Measurements from ENCODE around the gene GRM8. TPM values are rescaled to one million over a fixed set of nuclear protein-coding genes. Genes with fewer than 3 reads are reported as not detected.

Gene GRM8
- total and polyA plus RNA-seq, 7 donors: 0.08 TPM; not detected in 6

GRCh38 chr7:126401918-126402317 is 850.8 kb downstream of the GRM8 start:
- TF ChIP-seq CTCF (IDR thresholded peaks at IDR 0.05): no peak
- no peak for DNase-seq

GRCh38 chr7:126398851-126399529 is 853.8 kb downstream of the GRM8 start:
- Histone ChIP-seq H3K4me1 (no peaks in the 10 kb centered on the region), H3K36me3 (ENCODE audit: insufficient read depth in 1 of 2, low read depth in 1 of 2) (no peaks in the 10 kb centered on the region), H3K27ac (no peak overlapping the region), H3K27me3 (ENCODE audit: insufficient read depth in 3 of 3, low read length in 2 of 3) (no peaks in the 10 kb centered on the region), H3K9me3 (no peaks in the 10 kb centered on the region), H3K4me3 (no peak overlapping the region)
- WGBS, 3 donors: 44 to 64% (median 45%) methylated on average over 3 of the region's 3 CpGs
- TF ChIP-seq CTCF (IDR thresholded peaks at IDR 0.05): no peak
- DNase-seq: no peak
- no peak for ATAC-seq
- intact Hi-C loops (cut with DNase I): no loop called here

More at GRCh38 chr7:126401918-126402317, 850.8 kb downstream of the GRM8 start:
- Histone ChIP-seq H3K4me1 (no peaks in the 10 kb centered on the region), H3K4me3 (no peak overlapping the region), H3K27ac (no peak overlapping the region), H3K9me3 (no peaks in the 10 kb centered on the region), H3K27me3 (ENCODE audit: insufficient read depth in 3 of 3, low read length in 2 of 3) (no peaks in the 10 kb centered on the region), H3K36me3 (ENCODE audit: insufficient read depth in 1 of 2, low read depth in 1 of 2) (no peaks in the 10 kb centered on the region)
- no peak for ATAC-seq
- intact Hi-C loops (cut with DNase I): no loop called here

GRCh38 chr7:126398285-126398684 is 854.5 kb downstream of the GRM8 start:
- H3K27ac ChIP-seq: no peak overlapping the region
- no peak for DNase-seq
- H3K27me3 ChIP-seq (ENCODE audit: insufficient read depth in 3 of 3, low read length in 2 of 3): no peaks in the 10 kb centered on the region
- no peaks in the 10 kb centered on the region for H3K4me1 ChIP-seq
- no peak for ATAC-seq
- H3K9me3 ChIP-seq: no peaks in the 10 kb centered on the region
- no peak overlapping the region for H3K4me3 ChIP-seq
- intact Hi-C loops (cut with DNase I): no loop called here
- TF ChIP-seq CTCF (IDR thresholded peaks at IDR 0.05): no peak
- no peaks in the 10 kb centered on the region for H3K36me3 ChIP-seq (ENCODE audit: insufficient read depth in 1 of 2, low read depth in 1 of 2)

GRCh38 chr7:126394406-126394805 is 858.3 kb downstream of the GRM8 start:
- Histone ChIP-seq H3K9me3 (no peaks in the 10 kb centered on the region), H3K36me3 (ENCODE audit: insufficient read depth in 1 of 2, low read depth in 1 of 2) (no peaks in the 10 kb centered on the region), H3K4me3 (no peak overlapping the region), H3K4me1 (no peaks in the 10 kb centered on the region), H3K27ac (no peak overlapping the region), H3K27me3 (ENCODE audit: insufficient read depth in 3 of 3, low read length in 2 of 3) (no peaks in the 10 kb centered on the region)
- intact Hi-C loops (cut with DNase I): no loop called here
- ATAC-seq (no peak), DNase-seq (no peak)
- WGBS, 3 donors: 68 to 79% (median 75%) methylated on average over 7 of the region's 7 CpGs
- no peak for TF ChIP-seq CTCF (IDR thresholded peaks at IDR 0.05)

Other genes starting within 250 kb of the GRM8 start
- gene ZNF800, start 139.8 kb upstream of the GRM8 start, total RNA-seq: 10 to 100 TPM; 26.6 to 33.6 (median 28.7) TPM
- 10 to 100 TPM in 1 of 3 donors, 1 to 10 TPM in 2; 4.1 to 11.8 (median 5.2) TPM for gene ZNF800, start 139.8 kb upstream of the GRM8 start, polyA plus RNA-seq